Measurements from ENCODE around the gene PGRMC2. TPM values are rescaled to one million over a fixed set of nuclear protein-coding genes. Genes with fewer than 3 reads are reported as not detected.

PGRMC2 gene, protein sequence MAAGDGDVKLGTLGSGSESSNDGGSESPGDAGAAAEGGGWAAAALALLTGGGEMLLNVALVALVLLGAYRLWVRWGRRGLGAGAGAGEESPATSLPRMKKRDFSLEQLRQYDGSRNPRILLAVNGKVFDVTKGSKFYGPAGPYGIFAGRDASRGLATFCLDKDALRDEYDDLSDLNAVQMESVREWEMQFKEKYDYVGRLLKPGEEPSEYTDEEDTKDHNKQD
- 10 to 100 TPM; 63.4 to 66.1 (median 65.2) TPM for total RNA-seq
- 37.6 TPM for polyA plus RNA-seq
- long read RNA-seq, donor 1, transcript PGRMC2-208 (3 exons, 3,783 nt) = major isoform, 49 of 50 reads
- long read RNA-seq, donor 1, partial matches to known transcripts = 0 of 50 reads
- long read RNA-seq, donor 1, other reads (novel, unspliced or antisense) = 1 of 50 reads
- long read RNA-seq, donor 2, transcript PGRMC2-208 (3 exons, 3,783 nt) = major isoform, 13 of 15 reads
- long read RNA-seq, donor 2, partial matches to known transcripts = 0 of 15 reads
- long read RNA-seq, donor 2, other reads (novel, unspliced or antisense) = 2 of 15 reads
- long read RNA-seq, donor 3, partial matches to known transcripts = 0 of 3 reads
- long read RNA-seq, donor 3, other reads (novel, unspliced or antisense) = 1 of 3 reads
- long read RNA-seq, donor 4, transcript PGRMC2-208 (3 exons, 3,783 nt) = major isoform, 21 of 21 reads
- long read RNA-seq, donor 4, partial matches to known transcripts = 0 of 21 reads
- long read RNA-seq, donor 4, other reads (novel, unspliced or antisense) = 0 of 21 reads

- DNase-seq = no peak
- H3K4me1 ChIP-seq (ENCODE audit: control insufficient read depth, insufficient read depth, low read length) = no peaks in the 10 kb centered on the region
- ATAC-seq = peak; percentile 0 to 4
- intact Hi-C loops (cut with DNase I) = no loop called here
- H3K27me3 ChIP-seq (ENCODE audit: control insufficient read depth, insufficient read depth) = no peaks in the 10 kb centered on the region
- H3K27ac ChIP-seq (ENCODE audit: low read length) = peak within 1 kb of the TSS; percentile 84
- no peaks in the 10 kb centered on the region for H3K9me3 ChIP-seq (ENCODE audit: control insufficient read depth, low read length)
- WGBS = under 1% methylated on average over 67 of the region's 67 CpGs
- H3K4me3 ChIP-seq (ENCODE audit: low read length) = peak within 1 kb of the TSS; percentile 88
Observed at GRCh38 chr4:128287141-128287870, at the start of gene PGRMC2. Gene PGRMC2, minus strand, starts transcription at chr4:128287813. Its CDS starts 23 bp downstream, at chr4:128287790.

- DNase-seq (no peak), ATAC-seq (no peak)
- WGBS = 87% methylated on average over 3 of the region's 3 CpGs
- Histone ChIP-seq H3K27me3 (ENCODE audit: control insufficient read depth, insufficient read depth) (no peaks in the 10 kb centered on the region), H3K9me3 (ENCODE audit: control insufficient read depth, low read length) (no peaks in the 10 kb centered on the region), H3K4me3 (ENCODE audit: low read length) (no peak overlapping the region), H3K4me1 (ENCODE audit: control insufficient read depth, insufficient read depth, low read length) (no peaks in the 10 kb centered on the region), H3K27ac (ENCODE audit: low read length) (no peak overlapping the region)
- intact Hi-C loops (cut with DNase I) = no loop called here
Observed at GRCh38 chr4:128335541-128335940, 47.9 kb upstream of the PGRMC2 start.

GRCh38 chr4:128334256-128334655, 46.6 kb upstream of the PGRMC2 start:
- WGBS = 77% methylated on average over 2 of the region's 2 CpGs
- intact Hi-C loops (cut with DNase I) = no loop called here
- DNase-seq = no peak
- Histone ChIP-seq H3K9me3 (ENCODE audit: control insufficient read depth, low read length) (no peaks in the 10 kb centered on the region), H3K27ac (ENCODE audit: low read length) (no peak overlapping the region), H3K4me3 (ENCODE audit: low read length) (no peak overlapping the region), H3K4me1 (ENCODE audit: control insufficient read depth, insufficient read depth, low read length) (no peaks in the 10 kb centered on the region), H3K27me3 (ENCODE audit: control insufficient read depth, insufficient read depth) (no peaks in the 10 kb centered on the region)
- ATAC-seq = no peak

DNA sequence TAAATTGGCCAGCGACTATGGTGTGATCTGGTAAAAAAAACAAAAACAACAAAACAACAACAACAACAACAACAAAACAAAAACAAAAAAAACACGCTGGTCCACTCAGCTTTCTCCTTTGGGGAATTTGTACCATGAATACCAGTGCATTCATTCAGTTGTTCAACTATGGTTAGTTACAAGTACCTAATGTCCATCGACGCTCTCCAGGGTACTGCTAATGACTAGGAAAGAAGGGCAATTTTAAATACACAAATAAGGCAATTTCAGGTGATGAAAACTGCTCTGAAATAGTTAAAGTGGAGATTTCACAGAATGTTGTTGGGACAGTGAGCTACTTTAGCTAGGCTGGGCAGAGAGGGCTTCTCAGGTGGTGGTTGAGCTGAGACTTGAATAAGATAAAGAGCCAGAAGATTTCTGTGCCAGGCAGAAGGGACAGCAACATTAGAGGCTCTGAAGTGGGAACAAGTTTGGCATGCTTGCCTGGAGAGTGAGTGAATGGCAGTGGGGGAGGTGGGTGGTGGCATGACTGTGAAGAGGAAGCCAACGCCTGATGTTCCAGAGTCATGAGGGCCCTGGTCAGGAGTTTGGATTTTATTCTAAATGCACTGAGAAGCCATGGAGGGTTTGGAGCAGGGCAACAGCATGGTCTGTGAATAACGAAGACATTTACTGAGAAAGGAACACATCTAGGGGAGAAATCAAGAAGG, 45.9 kb upstream of the PGRMC2 start:
- intact Hi-C loops (cut with DNase I) = no loop called here
- no peaks in the 10 kb centered on the region for H3K27me3 ChIP-seq (ENCODE audit: control insufficient read depth, insufficient read depth)
- no peak overlapping the region for H3K4me3 ChIP-seq (ENCODE audit: low read length)
- no peaks in the 10 kb centered on the region for H3K4me1 ChIP-seq (ENCODE audit: control insufficient read depth, insufficient read depth, low read length)
- no peak for DNase-seq
- H3K27ac ChIP-seq (ENCODE audit: low read length) = peak overlapping the region; percentile 26
- no peak for ATAC-seq
- 88% methylated on average over 6 of the region's 6 CpGs for WGBS
- no peaks in the 10 kb centered on the region for H3K9me3 ChIP-seq (ENCODE audit: control insufficient read depth, low read length)

DNA sequence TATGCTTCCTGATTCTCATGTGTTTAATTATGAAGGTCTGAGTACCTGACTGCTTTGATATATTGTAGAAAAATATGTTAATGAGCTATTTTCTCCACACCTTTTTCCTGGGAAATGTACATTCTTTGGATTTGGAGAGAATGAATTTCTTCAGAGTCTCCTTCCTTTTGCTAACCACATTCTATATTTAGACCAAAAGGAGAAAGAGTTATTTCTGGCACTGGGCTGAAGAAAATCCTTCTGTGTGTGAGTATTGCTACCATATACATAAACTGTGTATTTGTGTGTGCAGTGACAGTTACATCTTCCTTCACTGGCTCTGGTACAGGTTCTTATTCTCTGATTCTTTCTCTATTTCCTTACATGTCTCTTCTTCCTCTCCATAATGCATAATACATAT, 44.5 kb upstream of the PGRMC2 start:
- Histone ChIP-seq H3K27ac (ENCODE audit: low read length) (no peak overlapping the region), H3K9me3 (ENCODE audit: control insufficient read depth, low read length) (no peaks in the 10 kb centered on the region), H3K4me1 (ENCODE audit: control insufficient read depth, insufficient read depth, low read length) (no peaks in the 10 kb centered on the region), H3K27me3 (ENCODE audit: control insufficient read depth, insufficient read depth) (no peaks in the 10 kb centered on the region), H3K4me3 (ENCODE audit: low read length) (no peak overlapping the region)
- DNase-seq = no peak
- no peak for ATAC-seq
- intact Hi-C loops (cut with DNase I) = no loop called here

- no peak overlapping the region for H3K27ac ChIP-seq (ENCODE audit: low read length)
- no peaks in the 10 kb centered on the region for H3K4me1 ChIP-seq (ENCODE audit: control insufficient read depth, insufficient read depth, low read length)
- DNase-seq (no peak), ATAC-seq (no peak)
- no peaks in the 10 kb centered on the region for H3K27me3 ChIP-seq (ENCODE audit: control insufficient read depth, insufficient read depth)
- H3K4me3 ChIP-seq (ENCODE audit: low read length) = no peak overlapping the region
- no peaks in the 10 kb centered on the region for H3K9me3 ChIP-seq (ENCODE audit: control insufficient read depth, low read length)
- intact Hi-C loops (cut with DNase I) = no loop called here
- 76% methylated on average over 4 of the region's 4 CpGs for WGBS
Observed at GRCh38 chr4:128329638-128330037, 42.0 kb upstream of the PGRMC2 start.

GRCh38 chr4:128328106-128328505, 40.5 kb upstream of the PGRMC2 start:
- Histone ChIP-seq H3K4me3 (ENCODE audit: low read length) (no peak overlapping the region), H3K9me3 (ENCODE audit: control insufficient read depth, low read length) (no peaks in the 10 kb centered on the region), H3K27me3 (ENCODE audit: control insufficient read depth, insufficient read depth) (no peaks in the 10 kb centered on the region), H3K27ac (ENCODE audit: low read length) (no peak overlapping the region), H3K4me1 (ENCODE audit: control insufficient read depth, insufficient read depth, low read length) (no peaks in the 10 kb centered on the region)
- intact Hi-C loops (cut with DNase I) = no loop called here
- DNase-seq (no peak), ATAC-seq (no peak)
- WGBS = 81% methylated on average over 6 of the region's 6 CpGs

GRCh38 chr4:128323401-128323800, 35.8 kb upstream of the PGRMC2 start:
- Histone ChIP-seq H3K4me3 (ENCODE audit: low read length) (no peak overlapping the region), H3K4me1 (ENCODE audit: control insufficient read depth, insufficient read depth, low read length) (no peaks in the 10 kb centered on the region), H3K9me3 (ENCODE audit: control insufficient read depth, low read length) (no peaks in the 10 kb centered on the region), H3K27ac (ENCODE audit: low read length) (no peak overlapping the region), H3K27me3 (ENCODE audit: control insufficient read depth, insufficient read depth) (no peaks in the 10 kb centered on the region)
- 71% methylated on average over 1 of the region's 1 CpG for WGBS
- no peak for DNase-seq
- intact Hi-C loops (cut with DNase I) = no loop called here
- no peak for ATAC-seq

DNA sequence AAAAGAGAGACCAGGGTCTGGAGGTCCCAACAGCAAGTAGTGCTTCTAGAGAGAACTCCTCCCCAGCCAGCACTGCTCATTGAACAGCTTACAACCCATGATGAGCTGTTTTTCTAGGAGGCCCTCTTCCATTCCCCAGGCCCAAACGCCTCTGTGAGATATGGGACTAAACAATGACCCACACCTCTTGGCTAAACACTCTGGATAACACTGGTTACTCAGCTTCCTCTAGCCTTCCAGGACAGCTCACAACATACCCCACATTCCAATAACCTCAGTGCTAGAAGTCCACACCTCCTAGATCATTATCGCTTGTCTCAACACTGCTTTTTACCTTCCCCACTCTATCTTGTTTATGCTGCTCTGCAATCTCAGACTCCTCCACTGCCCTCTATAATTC, 35.4 kb upstream of the PGRMC2 start:
- intact Hi-C loops (cut with DNase I) = no loop called here
- H3K27me3 ChIP-seq (ENCODE audit: control insufficient read depth, insufficient read depth) = no peaks in the 10 kb centered on the region
- WGBS = 42% methylated on average over 2 of the region's 2 CpGs
- no peaks in the 10 kb centered on the region for H3K4me1 ChIP-seq (ENCODE audit: control insufficient read depth, insufficient read depth, low read length)
- ATAC-seq (peak in 1 of 2 donors; percentile 97), DNase-seq (no peak)
- H3K27ac ChIP-seq (ENCODE audit: low read length) = no peak overlapping the region
- no peak overlapping the region for H3K4me3 ChIP-seq (ENCODE audit: low read length)
- no peaks in the 10 kb centered on the region for H3K9me3 ChIP-seq (ENCODE audit: control insufficient read depth, low read length)

DNA sequence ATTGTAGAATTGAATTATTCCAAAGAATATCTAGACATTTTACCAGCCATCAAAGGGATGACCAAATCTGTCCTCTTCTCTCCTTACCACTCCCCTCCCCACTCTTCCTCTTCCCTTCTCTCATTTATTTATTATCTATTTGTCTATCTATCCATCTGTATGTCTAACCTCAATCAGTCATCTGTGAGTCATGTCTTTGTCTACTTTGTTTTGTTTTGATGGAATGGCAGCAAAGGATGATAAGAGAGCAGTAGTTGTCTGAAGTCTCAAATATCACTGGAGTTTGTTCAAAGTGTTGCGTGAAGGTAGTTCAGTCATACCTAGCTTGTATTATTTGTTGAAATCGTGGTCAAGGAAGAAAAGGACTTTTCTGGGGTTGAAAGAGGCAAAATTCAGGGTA, 34.7 kb upstream of the PGRMC2 start:
- Histone ChIP-seq H3K27me3 (ENCODE audit: control insufficient read depth, insufficient read depth) (no peaks in the 10 kb centered on the region), H3K27ac (ENCODE audit: low read length) (no peak overlapping the region), H3K4me1 (ENCODE audit: control insufficient read depth, insufficient read depth, low read length) (no peaks in the 10 kb centered on the region), H3K9me3 (ENCODE audit: control insufficient read depth, low read length) (no peaks in the 10 kb centered on the region), H3K4me3 (ENCODE audit: low read length) (no peak overlapping the region)
- ATAC-seq (no peak), DNase-seq (no peak)
- intact Hi-C loops (cut with DNase I) = no loop called here
- 91% methylated on average over 2 of the region's 2 CpGs for WGBS

Data from right cardiac atrium (tissue), 5 donors.